Epidermal melanocyte (primary cell): ENCODE measurements around the gene LTBP1.
"Not testable (repeated sequence)": the region's sequence is repeated elsewhere in the genome, so short reads cannot be mapped to it uniquely, and the experiment has no call there.

Experiments
- DNase-seq: peaks from one replicate; pipeline ENCODE4 v3.0.0; 2011; ENCODE audit warnings: low spot score; ENCODE audit not compliant: insufficient read length

Gene LTBP1

GRCh38 chr2:33335516-33335915 lies 388.8 kb downstream of the LTBP1 start:
- no peak for DNase-seq

- DNase-seq = no peak
Measured at GRCh38 chr2:33336036-33336625, 389.4 kb downstream of the LTBP1 start.

DNA sequence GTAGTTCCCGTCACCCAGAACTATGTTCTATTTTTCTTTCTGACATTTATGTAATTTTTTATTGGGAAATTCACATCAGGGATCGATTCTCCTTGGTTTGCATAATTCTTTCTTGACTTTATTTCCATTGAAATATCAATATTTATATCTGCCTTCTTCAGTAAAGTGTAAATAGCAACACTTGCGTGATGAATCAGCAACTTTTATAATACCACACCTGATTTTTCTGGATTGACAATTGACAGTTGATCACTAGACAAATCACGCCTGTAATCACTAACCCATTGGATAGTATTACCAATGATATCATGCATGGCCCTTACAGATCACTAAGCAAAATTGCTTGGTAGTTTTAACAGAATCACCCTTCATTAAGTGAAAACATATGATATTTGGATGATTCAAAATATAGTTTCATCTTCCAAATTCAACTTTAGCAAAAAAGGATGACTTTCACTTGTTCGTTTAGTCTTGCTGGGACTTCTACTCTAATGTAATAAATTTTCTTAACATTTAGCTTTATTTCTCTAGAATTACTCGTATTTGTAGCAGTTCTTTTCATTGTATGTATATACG lies 390.7 kb downstream of the LTBP1 start:
- DNase-seq = no peak

GRCh38 chr2:33337981-33338380 lies 391.2 kb downstream of the LTBP1 start:
- no peak for DNase-seq

- no peak for DNase-seq
Measured at GRCh38 chr2:33339269-33339668, 392.5 kb downstream of the LTBP1 start.

DNA sequence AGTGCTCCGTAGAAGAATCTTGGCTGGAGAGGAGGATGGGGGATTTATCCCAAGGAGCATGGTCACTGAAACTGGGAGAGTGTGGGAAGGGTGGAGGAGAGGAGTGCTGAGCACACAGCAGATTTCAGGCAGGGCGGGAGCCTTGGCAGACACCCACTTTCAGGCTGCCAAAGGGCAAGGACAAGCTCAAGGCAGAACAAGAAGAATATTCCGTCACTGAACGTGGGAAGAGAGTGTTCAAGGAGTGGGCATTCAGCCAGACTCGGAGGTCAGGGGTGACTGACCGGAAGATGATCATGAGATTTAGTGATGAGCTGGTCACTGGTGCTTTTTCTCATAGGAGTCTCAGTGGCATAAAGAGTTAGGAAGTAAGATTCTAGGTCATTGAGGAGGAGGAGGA lies 393.5 kb downstream of the LTBP1 start:
- no peak for DNase-seq

GRCh38 chr2:33342171-33342570 lies 395.4 kb downstream of the LTBP1 start:
- DNase-seq = no peak

DNA sequence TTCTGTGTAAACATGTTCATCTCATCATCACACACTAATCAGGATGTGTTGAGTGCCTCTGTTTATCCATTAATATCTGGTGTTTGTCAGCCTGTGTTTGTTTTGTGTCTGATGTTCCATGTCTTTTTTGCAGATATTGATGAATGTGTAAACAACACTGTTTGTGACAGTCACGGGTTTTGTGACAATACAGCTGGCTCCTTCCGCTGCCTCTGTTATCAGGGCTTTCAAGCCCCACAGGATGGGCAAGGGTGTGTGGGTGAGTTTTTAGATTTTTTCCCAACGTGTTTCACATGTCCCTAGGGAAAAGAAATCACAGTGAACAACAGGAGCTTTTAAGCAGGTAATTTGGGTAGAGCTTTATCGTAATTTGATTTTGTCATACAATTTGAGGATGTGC lies 396.0 kb downstream of the LTBP1 start:
- no peak for DNase-seq

GRCh38 chr2:33343387-33343895 lies 396.7 kb downstream of the LTBP1 start:
- no peak for DNase-seq

- no peak for DNase-seq
Measured at GRCh38 chr2:33344230-33344629, 397.5 kb downstream of the LTBP1 start.

- no peak for DNase-seq
Measured at GRCh38 chr2:33347856-33348255, 401.1 kb downstream of the LTBP1 start.

DNA sequence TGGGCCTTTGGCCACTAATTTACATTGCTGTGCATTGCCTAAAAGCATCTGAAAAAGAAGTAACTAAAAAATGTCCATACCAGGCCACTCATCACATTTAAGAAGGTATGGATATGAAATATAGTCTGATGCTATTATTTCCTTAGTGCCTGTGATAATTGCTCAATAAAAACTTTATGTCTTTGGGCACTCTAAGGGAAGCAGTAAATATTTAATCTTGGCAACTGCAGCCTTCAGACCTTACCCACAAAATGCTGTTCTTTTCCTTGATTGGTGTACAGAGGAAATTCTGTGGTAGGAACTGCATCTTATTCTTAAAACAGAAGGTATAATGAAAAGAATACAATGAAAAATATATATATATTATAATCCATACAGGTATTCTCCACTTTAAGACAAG lies 403.9 kb downstream of the LTBP1 start:
- no peak for DNase-seq

GRCh38 chr2:33351781-33352180 lies 405.0 kb downstream of the LTBP1 start:
- no peak for DNase-seq

- no peak for DNase-seq
Measured at GRCh38 chr2:33354981-33355380, 408.2 kb downstream of the LTBP1 start.

DNA sequence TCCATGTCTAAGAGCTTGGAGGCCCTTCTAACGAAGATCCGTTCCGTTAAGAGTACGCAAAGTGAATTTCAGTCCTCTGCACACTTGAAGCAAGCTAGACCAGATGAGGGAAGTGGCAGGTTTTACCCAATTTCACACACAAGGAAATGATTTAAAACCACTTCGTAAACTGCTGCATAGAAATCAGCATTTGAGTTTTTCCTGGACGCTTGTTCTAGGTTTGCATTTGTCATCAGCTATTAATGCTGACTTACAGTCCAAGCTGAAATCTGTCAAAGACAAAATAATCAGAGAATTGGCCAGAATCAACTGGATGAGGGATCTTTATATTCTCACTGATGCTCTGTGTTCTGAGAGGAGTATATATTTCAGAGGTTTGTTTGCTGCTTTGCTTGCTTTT lies 412.1 kb downstream of the LTBP1 start:
- DNase-seq = no peak

DNA sequence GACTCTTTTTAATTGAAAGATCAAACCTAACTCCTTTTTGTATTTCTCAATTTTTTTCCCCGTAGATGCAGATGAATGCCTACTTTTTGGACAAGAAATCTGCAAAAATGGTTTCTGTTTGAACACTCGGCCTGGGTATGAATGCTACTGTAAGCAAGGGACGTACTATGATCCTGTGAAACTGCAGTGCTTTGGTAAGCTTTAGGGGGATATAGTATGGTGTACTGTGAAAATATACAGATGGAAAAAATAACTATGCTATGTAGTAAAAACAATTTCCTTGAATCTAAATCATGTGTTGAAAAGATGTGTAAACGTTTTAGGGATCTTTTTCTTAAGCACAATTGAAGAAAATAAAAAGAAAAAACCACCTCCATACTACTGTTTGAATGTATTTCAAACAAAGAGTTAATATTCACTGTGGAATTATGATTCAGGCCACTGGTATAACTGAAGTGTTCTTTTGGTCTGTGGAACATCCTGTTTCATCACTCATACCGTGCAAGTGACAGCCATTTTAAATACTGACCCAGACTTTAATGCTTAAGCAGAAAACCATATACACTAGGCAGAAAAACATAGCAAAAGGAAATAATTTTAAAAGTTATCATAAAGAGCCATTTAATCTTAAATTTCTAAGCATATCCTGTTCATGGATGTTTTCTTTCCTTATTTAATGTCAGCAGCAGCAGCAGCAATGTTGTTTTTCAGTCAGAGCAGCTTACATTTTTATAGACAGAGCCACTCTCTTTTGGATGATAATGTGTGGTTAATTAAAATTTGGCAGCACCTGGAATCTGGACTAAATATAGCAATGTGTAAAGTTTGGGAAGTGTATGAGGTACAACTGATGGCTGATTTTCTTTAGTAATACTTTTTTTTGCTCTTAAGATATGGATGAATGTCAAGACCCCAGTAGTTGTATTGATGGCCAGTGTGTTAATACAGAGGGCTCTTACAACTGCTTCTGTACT lies 416.9 kb downstream of the LTBP1 start:
- DNase-seq = no peak

- DNase-seq = no peak
Measured at GRCh38 chr2:33365264-33365970, 418.7 kb downstream of the LTBP1 start.

DNA sequence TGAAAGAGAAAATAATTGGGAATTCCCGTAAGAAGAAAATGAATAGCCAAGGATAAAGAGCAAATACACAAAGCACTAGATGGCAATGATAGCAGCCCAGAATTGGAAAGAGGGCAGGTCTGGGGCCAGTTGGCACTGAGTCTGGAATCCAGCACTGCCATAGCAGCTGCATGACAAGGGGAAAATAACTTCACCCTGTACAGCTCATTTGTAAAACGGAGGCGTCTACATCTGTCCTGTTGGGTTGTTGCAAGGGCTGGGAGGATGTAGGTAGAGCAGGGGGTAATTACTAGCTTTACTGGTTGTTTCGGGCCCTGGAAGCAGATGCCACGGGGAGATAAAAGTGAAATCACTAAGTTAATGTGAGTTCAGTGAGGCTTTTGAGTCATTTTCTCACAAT lies 419.7 kb downstream of the LTBP1 start:
- no peak for DNase-seq

GRCh38 chr2:33368524-33368923 lies 421.8 kb downstream of the LTBP1 start:
- DNase-seq = not testable (repeated sequence)

- no peak for DNase-seq
Measured at GRCh38 chr2:33369191-33369590, 422.4 kb downstream of the LTBP1 start.

DNA sequence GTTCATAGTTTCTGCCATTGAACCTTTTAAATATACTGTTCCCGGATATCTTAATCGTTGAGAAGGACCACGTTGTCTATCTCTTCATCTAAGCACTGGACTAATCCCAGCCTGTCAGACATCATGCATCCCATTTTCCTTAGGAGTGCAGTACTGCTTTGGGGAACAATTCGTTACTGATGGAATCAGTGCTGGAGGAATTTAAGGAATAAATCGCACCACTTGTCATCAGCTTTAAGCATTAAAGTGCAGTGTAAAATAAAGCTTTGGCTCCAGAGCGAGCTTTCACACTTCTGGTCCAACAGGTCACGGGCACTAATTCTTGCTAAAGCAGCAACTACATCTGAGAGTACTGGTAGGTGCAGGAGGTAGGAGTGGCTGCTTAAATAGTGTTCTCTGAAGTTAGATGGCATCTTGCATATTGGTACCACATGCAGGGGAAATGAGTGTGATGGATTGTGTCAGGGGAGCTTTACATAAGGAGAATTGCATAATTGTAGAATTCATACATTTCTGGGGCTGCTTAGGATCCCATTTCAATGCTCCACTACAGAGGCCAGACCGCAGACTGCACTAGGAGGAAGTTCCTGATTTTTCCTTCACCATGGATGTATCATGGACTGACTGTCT lies 424.0 kb downstream of the LTBP1 start:
- no peak for DNase-seq
